Neuronal stem cell (in vitro differentiated cells): Measurements from ENCODE around the gene OVCH1.

Experiments used
- DNase-seq: peaks from one replicate; pipeline ENCODE4 v3.0.0-alpha.2; 2013; ENCODE audit warnings: low spot score
- H2AFZ ChIP-seq: one replicate; pipeline ENCODE4 v1.6.1; 2013; ENCODE audit warnings: mild to moderate bottlenecking, low read length, inconsistent platforms
- H2AK5ac ChIP-seq: 2 replicates; pipeline ENCODE4 v1.6.1; 2013; ENCODE audit warnings: low read depth, mild to moderate bottlenecking, inconsistent platforms, low read length, moderate library complexity, mixed read lengths
- H2BK120ac ChIP-seq: 2 replicates; pipeline ENCODE4 v1.6.1; 2013; ENCODE audit warnings: low read depth, mild to moderate bottlenecking, inconsistent platforms, low read length, moderate library complexity, mixed read lengths
- H2BK12ac ChIP-seq: one replicate; pipeline ENCODE4 v1.6.1; 2013; ENCODE audit warnings: low read length, inconsistent platforms
- H2BK15ac ChIP-seq: 2 replicates; pipeline ENCODE4 v1.6.1; 2013; ENCODE audit warnings: mild to moderate bottlenecking, low read length, inconsistent platforms, mixed read lengths
- H2BK5ac ChIP-seq: one replicate; pipeline ENCODE4 v1.6.1; 2013; ENCODE audit warnings: inconsistent platforms, mild to moderate bottlenecking, low read length, moderate library complexity
- H3K14ac ChIP-seq: one replicate; pipeline ENCODE4 v1.6.1; 2013; ENCODE audit warnings: low read length, inconsistent platforms
- H3K18ac ChIP-seq: 2 replicates; pipeline ENCODE4 v1.6.1; 2013; ENCODE audit warnings: low read length, inconsistent platforms
- H3K23ac ChIP-seq: 2 replicates; pipeline ENCODE4 v1.6.1; 2013; ENCODE audit warnings: low read depth, mild to moderate bottlenecking, mixed read lengths, low read length, inconsistent platforms; ENCODE audit not compliant: poor library complexity
- H3K27ac ChIP-seq: replicated peaks from 3 replicates; pipeline ENCODE4 v1.5.1; 2013; ENCODE audit warnings: low read length, inconsistent platforms
- H3K27me3 ChIP-seq, 3 experiments: 2 replicates each; pipeline ENCODE4 v1.6.1; 2013; ENCODE audit warnings: low read length in 3 of 3, mild to moderate bottlenecking in 2 of 3, inconsistent platforms in 1 of 3, low read depth in 1 of 3, mixed read lengths in 1 of 3, moderate library complexity in 1 of 3; ENCODE audit not compliant: control insufficient read depth in 3 of 3, insufficient read depth in 3 of 3
- H3K36me3 ChIP-seq, 2 donors: replicated peaks in 1 of 2; 2 replicates each; pipeline ENCODE4 v1.6.1; 2013; ENCODE audit warnings: low read length in 2 of 2; ENCODE audit not compliant: control insufficient read depth in 2 of 2, insufficient read depth in 2 of 2
- H3K4ac ChIP-seq: 2 replicates; pipeline ENCODE4 v1.6.1; 2013; ENCODE audit warnings: inconsistent platforms, mild to moderate bottlenecking, low read length, moderate library complexity
- H3K4me1 ChIP-seq, 2 donors: 1 replicate in 1 of 2; 2 replicates in 1 of 2; pipeline ENCODE4 v1.6.1; 2013; ENCODE audit warnings: low read length in 2 of 2, low read depth in 1 of 2; ENCODE audit not compliant: control insufficient read depth in 2 of 2, insufficient read depth in 1 of 2
- H3K4me2 ChIP-seq: one replicate; pipeline ENCODE4 v1.6.1; 2013; ENCODE audit warnings: mild to moderate bottlenecking, low read length, inconsistent platforms; ENCODE audit not compliant: insufficient read depth, poor library complexity, severe bottlenecking
- H3K4me3 ChIP-seq, 2 donors: 2 replicates each; pipeline ENCODE4 v1.5.1; 2013; ENCODE audit warnings: low read length in 2 of 2, mild to moderate bottlenecking in 2 of 2, inconsistent platforms in 1 of 2, moderate library complexity in 1 of 2
- H3K79me1 ChIP-seq: one replicate; pipeline ENCODE4 v1.6.1; 2013; ENCODE audit warnings: low read depth, mild to moderate bottlenecking, inconsistent platforms, low read length, moderate library complexity
- H3K9ac ChIP-seq: one replicate; pipeline ENCODE4 v1.6.1; 2013; ENCODE audit warnings: mild to moderate bottlenecking, low read depth, low read length, inconsistent platforms; ENCODE audit not compliant: poor library complexity
- H3K9me3 ChIP-seq, 2 donors: replicated peaks in 1 of 2; 2 replicates each; pipeline versions ENCODE3 to v1.6.1; 2013; ENCODE audit warnings: low read length in 2 of 2, mild to moderate bottlenecking in 2 of 2, inconsistent platforms in 1 of 2, low read depth in 1 of 2, mixed read lengths in 1 of 2, moderate library complexity in 1 of 2; ENCODE audit not compliant: control insufficient read depth in 2 of 2, insufficient read depth in 1 of 2
- H4K8ac ChIP-seq: one replicate; pipeline ENCODE4 v1.6.1; 2013; ENCODE audit warnings: low read depth, mild to moderate bottlenecking, inconsistent platforms, low read length, moderate library complexity
- H4K91ac ChIP-seq: one replicate; pipeline ENCODE4 v1.6.1; 2013; ENCODE audit warnings: low read length, low read depth, mild to moderate bottlenecking, inconsistent platforms; ENCODE audit not compliant: poor library complexity
- WGBS, 2 donors: extraction: QIAGEN DNeasy Blood & Tissue Kit; methylation state at CpG; one replicate each; pipeline ENCODE4 v1.1.7; 2013; ENCODE audit warnings: missing lambda C conversion rate in 2 of 2, mixed read lengths in 1 of 2; ENCODE audit not compliant: insufficient read length in 2 of 2, insufficient replicate concordance in 1 of 2; ENCODE audit errors: extremely low coverage in 2 of 2; 5-methylcytosine and 5-hydroxymethylcytosine counted together

OVCH1 gene

GRCh38 chr12:29528161-29528560 lies 30.7 kb upstream of the OVCH1 start:
- Histone ChIP-seq H3K9ac (no peak overlapping the region), H3K14ac (no peak overlapping the region), H3K9me3 (no peaks in the 10 kb centered on the region), H3K4me2 (no peak overlapping the region), H3K4me3 (no peak overlapping the region), H2BK15ac (no peak overlapping the region), H2AFZ (no peak overlapping the region), H3K23ac (no peak overlapping the region), H3K18ac (no peak overlapping the region), H3K27me3 (no peaks in the 10 kb centered on the region), H2AK5ac (no peak overlapping the region), H4K8ac (no peak overlapping the region), H2BK5ac (no peak overlapping the region), H2BK12ac (no peak overlapping the region), H3K36me3 (no peaks in the 10 kb centered on the region), H3K79me1 (no peaks in the 10 kb centered on the region), H4K91ac (no peak overlapping the region), H3K27ac (no peak overlapping the region), H3K4me1 (no peaks in the 10 kb centered on the region), H2BK120ac (no peak overlapping the region), H3K4ac (no peak overlapping the region)
- DNase-seq: no peak
- no CpG with 5 or more reads among the region's 4 CpGs for WGBS, 2 donors

DNA sequence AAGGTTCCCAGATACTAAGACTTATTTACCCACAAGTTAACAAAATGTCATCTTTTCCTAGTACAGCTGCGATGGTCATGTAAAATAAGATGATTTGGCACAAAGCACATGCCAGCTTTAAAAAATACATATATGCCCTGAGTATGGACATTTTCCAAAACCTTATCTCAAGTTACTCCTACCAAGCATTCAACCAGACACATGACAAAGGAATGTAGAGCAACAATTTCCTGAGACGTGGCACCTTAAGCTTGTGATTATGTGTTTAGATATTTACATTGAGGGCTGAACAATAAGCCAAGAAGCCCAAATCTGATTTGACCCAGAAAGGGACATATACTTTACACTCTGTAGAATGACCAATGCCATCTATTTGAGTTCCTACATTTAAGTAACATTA lies 24.5 kb upstream of the OVCH1 start:
- no peaks in the 10 kb centered on the region for H3K4me1 ChIP-seq

GRCh38 chr12:29519585-29520182 lies 22.2 kb upstream of the OVCH1 start:
- Histone ChIP-seq H3K18ac (no peak overlapping the region), H3K79me1 (no peaks in the 10 kb centered on the region), H2AK5ac (no peak overlapping the region), H4K91ac (no peak overlapping the region), H3K27me3 (no peaks in the 10 kb centered on the region), H3K4me2 (no peak overlapping the region), H3K9ac (no peak overlapping the region), H3K14ac (no peak overlapping the region), H3K4me3 (no peak overlapping the region), H3K9me3 (no peaks in the 10 kb centered on the region), H3K4me1 (peaks cover 0 to 4% of the 10 kb centered on the region in 2 donors), H3K4ac (no peak overlapping the region), H2BK120ac (no peak overlapping the region), H3K27ac (no peak overlapping the region), H2BK12ac (no peak overlapping the region), H2BK15ac (no peak overlapping the region), H2AFZ (no peak overlapping the region), H4K8ac (no peak overlapping the region), H2BK5ac (no peak overlapping the region), H3K23ac (no peak overlapping the region), H3K36me3 (peaks cover 0 to 36% of the 10 kb centered on the region in 2 donors)
- DNase-seq: peak; percentile 11

More for the DNA sequence above, 24.5 kb upstream of the OVCH1 start:
- Histone ChIP-seq H3K36me3 (peaks cover 0 to 14% of the 10 kb centered on the region in 2 donors), H3K27me3 (no peaks in the 10 kb centered on the region), H4K91ac (no peak overlapping the region), H3K4ac (no peak overlapping the region), H2AK5ac (no peak overlapping the region), H2BK15ac (no peak overlapping the region), H2BK12ac (no peak overlapping the region), H3K27ac (no peak overlapping the region), H3K18ac (no peak overlapping the region), H2AFZ (no peak overlapping the region), H3K79me1 (no peaks in the 10 kb centered on the region), H3K4me3 (no peak overlapping the region), H4K8ac (no peak overlapping the region), H3K4me2 (no peak overlapping the region), H3K9ac (no peak overlapping the region), H2BK120ac (no peak overlapping the region), H2BK5ac (no peak overlapping the region), H3K14ac (no peak overlapping the region), H3K23ac (no peak overlapping the region), H3K9me3 (no peaks in the 10 kb centered on the region)
- WGBS, 2 donors: no CpG with 5 or more reads among the region's 2 CpGs
- DNase-seq: no peak

DNA sequence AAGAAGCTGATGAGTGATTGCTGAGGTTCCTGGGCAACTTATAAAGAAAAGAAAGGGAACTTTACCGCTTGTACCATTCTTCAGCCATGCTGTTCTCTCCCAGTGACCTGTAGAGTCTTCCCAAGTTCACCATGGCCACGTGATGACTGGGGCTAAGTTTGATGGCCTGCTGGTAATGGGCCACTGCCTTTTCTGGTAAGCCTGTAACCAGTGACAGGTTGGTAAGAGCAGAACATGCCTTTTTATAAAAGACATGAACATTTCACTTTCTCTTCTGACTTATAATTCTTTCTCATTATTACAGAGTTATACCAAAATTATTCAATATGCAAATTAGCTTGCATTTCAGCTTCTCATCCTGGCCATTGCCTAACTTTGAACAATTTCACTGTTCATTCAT lies 20.9 kb upstream of the OVCH1 start:
- no peak overlapping the region for H2BK15ac ChIP-seq
- H3K14ac ChIP-seq: no peak overlapping the region
- H3K23ac ChIP-seq: no peak overlapping the region
- no peak overlapping the region for H4K8ac ChIP-seq
- no peaks in the 10 kb centered on the region for H3K27me3 ChIP-seq
- H3K36me3 ChIP-seq: peaks cover 0 to 49% of the 10 kb centered on the region in 2 donors
- H3K9ac ChIP-seq: no peak overlapping the region
- no peaks in the 10 kb centered on the region for H3K9me3 ChIP-seq
- no peak overlapping the region for H4K91ac ChIP-seq
- H2AK5ac ChIP-seq: no peak overlapping the region
- no peak for DNase-seq
- no peak overlapping the region for H2BK12ac ChIP-seq
- no peaks in the 10 kb centered on the region for H3K79me1 ChIP-seq
- no peak overlapping the region for H2AFZ ChIP-seq
- no peak overlapping the region for H3K18ac ChIP-seq
- no peak overlapping the region for H3K27ac ChIP-seq
- H3K4ac ChIP-seq: no peak overlapping the region
- H2BK5ac ChIP-seq: no peak overlapping the region
- H3K4me3 ChIP-seq: no peak overlapping the region
- H3K4me2 ChIP-seq: no peak overlapping the region
- H2BK120ac ChIP-seq: no peak overlapping the region
- H3K4me1 ChIP-seq: peaks cover 0 to 4% of the 10 kb centered on the region in 2 donors
- no CpG with 5 or more reads among the region's 2 CpGs for WGBS, 2 donors
